ENCODE measurements around the gene ADARB2.

The ADARB2 gene

DNA sequence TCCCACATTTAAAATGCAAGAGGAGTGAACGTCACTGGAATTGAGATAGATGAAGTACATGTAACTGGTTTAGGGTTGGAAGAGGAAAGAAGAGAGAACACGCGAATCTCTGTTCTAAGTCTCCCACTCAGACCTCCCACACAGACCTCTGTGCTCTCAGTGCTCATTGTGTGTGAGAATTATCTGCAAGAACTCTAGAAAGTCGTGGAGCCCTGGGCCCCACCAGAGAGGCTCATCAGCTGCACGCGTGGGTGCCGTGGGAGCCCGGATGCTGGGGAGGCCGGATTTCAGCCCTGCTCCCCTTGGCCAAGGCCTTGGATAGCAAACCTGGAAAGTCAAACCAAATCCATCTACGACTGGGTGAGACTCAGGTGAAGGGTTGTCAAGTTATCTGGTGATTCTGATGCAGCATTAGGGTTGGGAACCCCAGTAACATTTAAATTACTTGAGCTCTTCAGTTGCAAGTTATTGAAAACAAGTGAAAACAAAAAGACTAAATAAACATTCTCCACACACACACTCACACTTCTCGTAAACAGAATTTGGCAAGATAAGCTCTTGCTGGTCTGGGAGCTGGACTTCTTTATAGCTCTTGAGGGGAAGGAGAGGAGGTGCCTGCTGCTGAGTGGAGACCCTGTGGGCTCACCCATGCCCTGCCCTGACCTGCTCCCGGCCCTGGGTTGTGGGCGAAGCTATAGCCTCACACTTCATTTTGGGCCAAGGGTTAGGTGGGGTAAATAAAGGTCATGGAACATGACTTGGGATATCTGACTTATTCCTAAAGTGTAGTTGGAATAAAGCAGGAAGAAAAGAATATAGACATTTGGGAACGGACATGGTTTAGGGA is 250.3 kb downstream of the ADARB2 start:
- Histone ChIP-seq H3K4me3 (ENCODE audit: severe bottlenecking) (no peak overlapping the region), H3K27ac (ENCODE audit: poor library complexity, severe bottlenecking) (no peak overlapping the region), H3K27me3 (ENCODE audit: insufficient read depth, poor library complexity, severe bottlenecking) (peaks cover 7% of the 10 kb centered on the region), H3K9me3 (ENCODE audit: severe bottlenecking) (no peaks in the 10 kb centered on the region), H3K36me3 (ENCODE audit: low read depth) (no peaks in the 10 kb centered on the region), H3K4me1 (ENCODE audit: insufficient read depth, poor library complexity, severe bottlenecking) (no peaks in the 10 kb centered on the region)
- no peak for TF ChIP-seq CTCF (IDR thresholded peaks at IDR 0.05; ENCODE audit: poor library complexity, severe bottlenecking)
- DNase-seq (ENCODE audit: low spot score) = no peak
- no peak for ATAC-seq (ENCODE audit: low read depth)

DNA sequence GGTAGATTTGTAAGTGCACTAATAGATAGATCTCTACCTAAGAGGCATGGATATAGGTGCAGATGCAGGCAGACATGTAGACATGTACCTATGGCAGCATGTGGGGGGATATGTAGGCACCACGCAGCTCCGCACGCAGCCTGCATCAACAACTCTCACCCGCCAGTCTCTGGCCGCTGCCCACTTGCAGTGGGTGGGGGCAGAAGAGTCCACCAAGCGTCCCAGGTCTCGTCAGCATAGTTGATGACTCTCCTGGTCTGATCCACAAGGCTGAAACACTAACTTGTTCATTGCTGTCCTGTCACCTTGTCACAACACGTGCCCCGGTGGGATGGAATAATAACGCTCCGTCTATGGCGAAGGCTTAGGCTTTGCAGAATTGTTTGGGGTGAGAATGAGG is 252.0 kb downstream of the ADARB2 start:
- no peak overlapping the region for H3K4me3 ChIP-seq (ENCODE audit: severe bottlenecking)
- DNase-seq (ENCODE audit: low spot score) (no peak), ATAC-seq (ENCODE audit: low read depth) (no peak)
- H3K36me3 ChIP-seq (ENCODE audit: low read depth) = no peaks in the 10 kb centered on the region
- no peak for TF ChIP-seq CTCF (IDR thresholded peaks at IDR 0.05; ENCODE audit: poor library complexity, severe bottlenecking)
- H3K9me3 ChIP-seq (ENCODE audit: severe bottlenecking) = no peaks in the 10 kb centered on the region
- H3K27me3 ChIP-seq (ENCODE audit: insufficient read depth, poor library complexity, severe bottlenecking) = peaks cover 7% of the 10 kb centered on the region
- no peak overlapping the region for H3K27ac ChIP-seq (ENCODE audit: poor library complexity, severe bottlenecking)
- H3K4me1 ChIP-seq (ENCODE audit: insufficient read depth, poor library complexity, severe bottlenecking) = no peaks in the 10 kb centered on the region

- H3K27me3 ChIP-seq (ENCODE audit: insufficient read depth, poor library complexity, severe bottlenecking) = peaks cover 9% of the 10 kb centered on the region
- DNase-seq (ENCODE audit: low spot score) (no peak), ATAC-seq (ENCODE audit: low read depth) (no peak)
- H3K4me1 ChIP-seq (ENCODE audit: insufficient read depth, poor library complexity, severe bottlenecking) = no peaks in the 10 kb centered on the region
- no peaks in the 10 kb centered on the region for H3K36me3 ChIP-seq (ENCODE audit: low read depth)
- H3K9me3 ChIP-seq (ENCODE audit: severe bottlenecking) = no peaks in the 10 kb centered on the region
- H3K27ac ChIP-seq (ENCODE audit: poor library complexity, severe bottlenecking) = no peak overlapping the region
- TF ChIP-seq CTCF (IDR thresholded peaks at IDR 0.05; ENCODE audit: poor library complexity, severe bottlenecking) = no peak
- no peak overlapping the region for H3K4me3 ChIP-seq (ENCODE audit: severe bottlenecking)
Observed at GRCh38 chr10:1483826-1484225, 253.5 kb downstream of the ADARB2 start.

DNA sequence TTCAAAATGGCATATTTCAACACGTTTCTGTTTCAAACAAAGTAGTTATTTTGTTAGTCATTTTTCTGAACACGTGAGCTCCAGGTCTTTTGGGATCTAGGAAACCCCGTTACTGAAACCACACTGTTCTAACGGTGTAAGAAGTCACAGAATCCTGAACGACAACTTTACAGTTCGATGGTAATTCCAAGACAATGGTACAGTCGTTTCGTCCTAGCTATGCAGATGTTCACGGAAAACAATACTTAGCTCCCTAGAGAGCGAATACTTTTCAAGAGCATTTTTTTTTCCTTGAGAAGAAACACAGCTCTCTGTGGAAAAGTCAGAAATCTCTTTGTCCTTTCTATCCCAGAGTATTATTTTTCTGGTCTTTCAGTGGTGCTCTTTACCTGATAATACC is 254.1 kb downstream of the ADARB2 start:
- Histone ChIP-seq H3K9me3 (ENCODE audit: severe bottlenecking) (no peaks in the 10 kb centered on the region), H3K27ac (ENCODE audit: poor library complexity, severe bottlenecking) (no peak overlapping the region), H3K36me3 (ENCODE audit: low read depth) (no peaks in the 10 kb centered on the region), H3K4me3 (ENCODE audit: severe bottlenecking) (no peak overlapping the region), H3K27me3 (ENCODE audit: insufficient read depth, poor library complexity, severe bottlenecking) (peaks cover 9% of the 10 kb centered on the region), H3K4me1 (ENCODE audit: insufficient read depth, poor library complexity, severe bottlenecking) (no peaks in the 10 kb centered on the region)
- TF ChIP-seq CTCF (IDR thresholded peaks at IDR 0.05; ENCODE audit: poor library complexity, severe bottlenecking) = no peak
- DNase-seq (ENCODE audit: low spot score) (no peak), ATAC-seq (ENCODE audit: low read depth) (no peak)

DNA sequence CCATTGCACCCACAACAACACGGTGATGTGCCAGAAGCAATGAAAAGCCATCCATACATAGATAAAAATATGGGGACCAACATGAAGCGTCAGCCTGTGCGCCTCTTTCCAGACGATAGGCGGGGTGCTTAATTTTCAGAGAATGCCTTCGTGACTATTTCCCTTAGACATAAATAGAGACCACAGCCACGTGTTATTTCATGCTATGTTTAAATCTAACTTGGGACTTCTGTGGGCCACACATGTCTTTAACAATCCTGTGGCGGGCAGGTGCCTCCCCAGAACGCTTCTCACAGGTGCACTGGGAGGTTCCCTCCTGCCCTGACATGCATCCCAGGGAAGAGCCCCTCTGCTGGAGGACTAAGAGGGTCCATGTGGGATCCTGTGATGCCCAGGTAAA is 259.7 kb downstream of the ADARB2 start:
- Histone ChIP-seq H3K36me3 (ENCODE audit: low read depth) (no peaks in the 10 kb centered on the region), H3K9me3 (ENCODE audit: severe bottlenecking) (no peaks in the 10 kb centered on the region), H3K27ac (ENCODE audit: poor library complexity, severe bottlenecking) (no peak overlapping the region), H3K4me1 (ENCODE audit: insufficient read depth, poor library complexity, severe bottlenecking) (no peaks in the 10 kb centered on the region), H3K4me3 (ENCODE audit: severe bottlenecking) (no peak overlapping the region), H3K27me3 (ENCODE audit: insufficient read depth, poor library complexity, severe bottlenecking) (peaks cover 2% of the 10 kb centered on the region)
- ATAC-seq (ENCODE audit: low read depth) (no peak), DNase-seq (ENCODE audit: low spot score) (no peak)
- no peak for TF ChIP-seq CTCF (IDR thresholded peaks at IDR 0.05; ENCODE audit: poor library complexity, severe bottlenecking)

All from RWPE2 (cell line).